HG02610 (cell line): ENCODE measurements around the gene CIITA.
A peak's percentile ranks its signal among the peaks of the same experiment; 100 is the strongest.
"Not testable (repeated sequence)": the region's sequence is repeated elsewhere in the genome, so short reads cannot be mapped to it uniquely, and the experiment has no call there.

Source experiments
- ATAC-seq: cut with Tn5 transposase; IDR thresholded peaks from one replicate; pipeline ENCODE4 v1.9.1; 2021; ENCODE audit warnings: mild to moderate bottlenecking, moderate library complexity; ENCODE audit not compliant: unreplicated experiment

CIITA gene

GRCh38 chr16:10947211-10947787 is 70.3 kb downstream of the CIITA start:
- no peak for ATAC-seq

GRCh38 chr16:10949424-10949970 is 72.5 kb downstream of the CIITA start:
- ATAC-seq: peak; percentile 60

GRCh38 chr16:10950393-10950792 is 73.4 kb downstream of the CIITA start:
- ATAC-seq: no peak

GRCh38 chr16:10951026-10951425 is 74.0 kb downstream of the CIITA start:
- no peak for ATAC-seq

GRCh38 chr16:10954903-10955302 is 77.9 kb downstream of the CIITA start:
- ATAC-seq: no peak

GRCh38 chr16:10957771-10958482 is 80.9 kb downstream of the CIITA start:
- peak; percentile 49 for ATAC-seq

- ATAC-seq: no peak
Observed at GRCh38 chr16:10959161-10959560, 82.2 kb downstream of the CIITA start.

GRCh38 chr16:10961231-10961630 is 84.2 kb downstream of the CIITA start:
- ATAC-seq: no peak

- peak; percentile 35 for ATAC-seq
Observed at GRCh38 chr16:10964039-10964890, 87.3 kb downstream of the CIITA start.

- peak; percentile 64 for ATAC-seq
Observed at GRCh38 chr16:10964891-10965326, 87.9 kb downstream of the CIITA start.

GRCh38 chr16:10965440-10966061 is 88.5 kb downstream of the CIITA start:
- ATAC-seq: peak; percentile 63

GRCh38 chr16:10966129-10966528 is 89.1 kb downstream of the CIITA start:
- no peak for ATAC-seq

- not testable (repeated sequence) for ATAC-seq
Observed at GRCh38 chr16:10966559-10966958, 89.6 kb downstream of the CIITA start.

GRCh38 chr16:10967986-10968385 is 91.0 kb downstream of the CIITA start:
- no peak for ATAC-seq

- ATAC-seq: no peak
Observed at GRCh38 chr16:10968498-10968897, 91.5 kb downstream of the CIITA start.

- ATAC-seq: no peak
Observed at GRCh38 chr16:10969615-10970014, 92.6 kb downstream of the CIITA start.

- no peak for ATAC-seq
Observed at GRCh38 chr16:10970065-10970464, 93.1 kb downstream of the CIITA start.

- ATAC-seq: no peak
Observed at GRCh38 chr16:10971560-10971961, 94.6 kb downstream of the CIITA start.

- ATAC-seq: no peak
Observed at GRCh38 chr16:10972108-10972818, 95.3 kb downstream of the CIITA start.

- no peak for ATAC-seq
Observed at GRCh38 chr16:10972819-10973464, 95.9 kb downstream of the CIITA start.
